Tibial nerve (tissue), 4 donors: ENCODE measurements around the gene LHFPL2. TPM values are rescaled to one million over a fixed set of nuclear protein-coding genes. Genes with fewer than 3 reads are reported as not detected.
A peak's percentile ranks its signal among the peaks of the same experiment; 100 is the strongest.
"Not testable (repeated sequence)": the region's sequence is repeated elsewhere in the genome, so short reads cannot be mapped to it uniquely, and the experiment has no call there.

ENCODE experiments used
- DNase-seq, 2 donors: peaks; one replicate each; pipeline ENCODE4 v3.0.0-alpha.2; 2019; ENCODE audit warnings: low spot score in 2 of 2
- H3K27ac ChIP-seq, 4 donors: fragments of 200-600 bp; sonication (generic) in 3 of 4; one replicate each; pipeline ENCODE4 v1.5.1; 2017 to 2019; ENCODE audit warnings: mild to moderate bottlenecking in 1 of 4
- H3K27me3 ChIP-seq, 2 donors: fragments of 200-600 bp; sonication (generic) in 1 of 2; one replicate each; pipeline versions ENCODE4 v1.5.1 to v1.6.0; 2017 to 2019
- H3K36me3 ChIP-seq, 3 donors: fragments of 200-600 bp; sonication (generic); one replicate each; pipeline ENCODE4 v1.5.1; 2018 to 2019
- H3K4me1 ChIP-seq, 4 donors: fragments of 200-600 bp; sonication (generic) in 3 of 4; one replicate each; pipeline ENCODE4 v1.5.1; 2017 to 2019
- H3K4me3 ChIP-seq, 4 donors: fragments of 200-600 bp; sonication (generic) in 3 of 4; one replicate each; pipeline ENCODE4 v1.5.1; 2017 to 2019; ENCODE audit warnings: mild to moderate bottlenecking in 1 of 4, moderate library complexity in 1 of 4
- H3K9me3 ChIP-seq, 4 donors: fragments of 200-600 bp; sonication (generic) in 3 of 4; one replicate each; pipeline ENCODE4 v1.5.1; 2017 to 2019
- CTCF ChIP-seq, 5 experiments: fragments of 200-600 bp in 3 of 5; fragments of 450-650 bp in 2 of 5; sonication (generic) in 3 of 5; IDR thresholded peaks; one replicate each; pipeline ENCODE4 v1.5.1; 2016 to 2019; ENCODE audit warnings: antibody characterized with exemption in 5 of 5, mild to moderate bottlenecking in 3 of 5, moderate library complexity in 2 of 5
- EP300 ChIP-seq, 2 donors: sonication (generic); formaldehyde crosslinking; IDR thresholded peaks; one replicate each; pipeline ENCODE4 v1.6.1; 2017; ENCODE audit warnings: antibody characterized with exemption in 2 of 2, mild to moderate bottlenecking in 1 of 2
- POLR2A ChIP-seq, 2 donors: fragments of 450-650 bp; IDR thresholded peaks; one replicate each; pipeline ENCODE4 v1.6.1; 2017; ENCODE audit warnings: antibody characterized with exemption in 2 of 2, mild to moderate bottlenecking in 2 of 2, moderate library complexity in 2 of 2
- WGBS, 2 donors: methylation state at CpG; one replicate each; pipeline ENCODE4 v1.1.5; 2018; 5-methylcytosine and 5-hydroxymethylcytosine counted together
- total RNA-seq, 4 donors: library from RNA; depleted of rRNA; stranded (reverse); fragments of >200 nt; gene quantifications; one replicate each; pipeline ENCODE4 v1.1.0, GENCODE V29; 2016

Gene LHFPL2
- total RNA-seq, 4 donors from 2014 or later, result 19.7 to 48.9 (median 27.4) TPM

- H3K27me3 ChIP-seq, result no peaks in the 10 kb centered on the region
- peaks cover 0 to 8% (median 0%) of the 10 kb centered on the region in 4 donors for H3K4me1 ChIP-seq
- H3K36me3 ChIP-seq, result peaks cover 0 to 9% (median 0%) of the 10 kb centered on the region in 3 donors
- no peak overlapping the region for H3K4me3 ChIP-seq
- H3K9me3 ChIP-seq, result no peaks in the 10 kb centered on the region
- TF ChIP-seq EP300 (IDR thresholded peaks at IDR 0.05) (no peak), POLR2A (IDR thresholded peaks at IDR 0.05) (no peak), CTCF (IDR thresholded peaks at IDR 0.05) (no peak)
- no peak for DNase-seq
- H3K27ac ChIP-seq, result no peak overlapping the region
Observed at GRCh38 chr5:78471896-78472295, 176.7 kb downstream of the LHFPL2 start.

DNA sequence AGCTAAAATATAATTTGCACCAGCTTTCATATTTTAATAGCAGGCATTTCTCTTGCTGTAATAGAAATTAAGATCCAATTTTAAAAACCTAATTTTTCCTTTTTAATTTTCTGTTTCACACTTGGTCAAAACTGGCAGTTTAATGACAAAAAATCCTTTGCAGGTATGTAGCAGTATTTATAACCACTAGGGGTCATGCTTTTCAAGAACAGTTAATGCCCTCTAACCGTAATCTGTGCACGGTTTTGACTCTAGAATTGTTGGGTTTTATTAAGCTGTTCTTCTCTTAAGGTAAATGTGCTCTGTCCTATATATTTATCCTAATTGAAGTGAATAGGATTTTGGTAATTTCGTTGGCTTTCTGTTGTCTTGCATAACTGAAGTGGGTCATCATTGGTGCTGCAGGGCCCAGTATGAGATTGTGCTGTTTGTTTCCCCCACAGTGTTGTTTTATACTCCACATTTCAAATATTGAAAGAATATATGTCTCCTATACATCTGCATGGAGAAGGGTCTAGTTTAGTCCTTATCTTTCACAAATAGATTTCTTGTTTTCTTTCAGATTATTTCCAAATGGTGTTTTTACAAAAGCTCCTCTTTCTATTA lies 180.7 kb downstream of the LHFPL2 start:
- Histone ChIP-seq H3K4me1 (peaks cover 0 to 8% (median 0%) of the 10 kb centered on the region in 4 donors), H3K4me3 (no peak overlapping the region), H3K27me3 (no peaks in the 10 kb centered on the region), H3K36me3 (peaks cover 0 to 22% (median 0%) of the 10 kb centered on the region in 3 donors), H3K27ac (no peak overlapping the region), H3K9me3 (no peaks in the 10 kb centered on the region)
- WGBS, 2 donors, result 10 to 22% methylated on average over 3 of the region's 3 CpGs
- no peak for TF ChIP-seq EP300 (IDR thresholded peaks at IDR 0.05)
- TF ChIP-seq CTCF (IDR thresholded peaks at IDR 0.05), result peak; percentile 67 to 75 (median 71)
- DNase-seq, result no peak

- WGBS, 2 donors, result 96 to 99% methylated on average over 1 of the region's 1 CpG
- H3K9me3 ChIP-seq, result no peaks in the 10 kb centered on the region
- H3K27me3 ChIP-seq, result no peaks in the 10 kb centered on the region
- H3K4me1 ChIP-seq, result peaks cover 0 to 8% (median 0%) of the 10 kb centered on the region in 4 donors
- no peak for DNase-seq
- no peak for TF ChIP-seq POLR2A (IDR thresholded peaks at IDR 0.05)
- no peak for TF ChIP-seq EP300 (IDR thresholded peaks at IDR 0.05)
- TF ChIP-seq CTCF (IDR thresholded peaks at IDR 0.05), result no peak
- no peak overlapping the region for H3K4me3 ChIP-seq
- peaks cover 0 to 25% (median 0%) of the 10 kb centered on the region in 3 donors for H3K36me3 ChIP-seq
- H3K27ac ChIP-seq, result no peak overlapping the region
Observed at GRCh38 chr5:78467140-78467539, 181.4 kb downstream of the LHFPL2 start.

- H3K27me3 ChIP-seq, result no peaks in the 10 kb centered on the region
- WGBS, 2 donors, result 91 to 95% methylated on average over 2 of the region's 2 CpGs
- TF ChIP-seq POLR2A (IDR thresholded peaks at IDR 0.05) (no peak), EP300 (IDR thresholded peaks at IDR 0.05) (no peak), CTCF (IDR thresholded peaks at IDR 0.05) (no peak)
- H3K27ac ChIP-seq, result no peak overlapping the region
- peaks cover 0 to 2% (median 0%) of the 10 kb centered on the region in 4 donors for H3K4me1 ChIP-seq
- H3K9me3 ChIP-seq, result no peaks in the 10 kb centered on the region
- H3K4me3 ChIP-seq, result no peak overlapping the region
- DNase-seq, result no peak
- H3K36me3 ChIP-seq, result peaks cover 0 to 27% (median 0%) of the 10 kb centered on the region in 3 donors
Observed at GRCh38 chr5:78458843-78459242, 189.7 kb downstream of the LHFPL2 start.

- not testable (repeated sequence) for H3K9me3 ChIP-seq, H3K4me1 ChIP-seq, DNase-seq, H3K27me3 ChIP-seq, H3K4me3 ChIP-seq, H3K27ac ChIP-seq
- 77 to 88% methylated on average over 13 to 14 of the region's 14 CpGs for WGBS, 2 donors
- H3K36me3 ChIP-seq, result peaks cover 0 to 22% (median 0%) of the 10 kb centered on the region in 3 donors
Observed at GRCh38 chr5:78457507-78457906, 191.1 kb downstream of the LHFPL2 start.

- DNase-seq, result no peak
- Histone ChIP-seq H3K27ac (no peak overlapping the region), H3K4me3 (no peak overlapping the region), H3K36me3 (peaks cover 0 to 24% (median 0%) of the 10 kb centered on the region in 3 donors), H3K4me1 (no peaks in the 10 kb centered on the region), H3K27me3 (no peaks in the 10 kb centered on the region), H3K9me3 (no peaks in the 10 kb centered on the region)
- TF ChIP-seq CTCF (IDR thresholded peaks at IDR 0.05), result no peak
- no peak for TF ChIP-seq EP300 (IDR thresholded peaks at IDR 0.05)
- no peak for TF ChIP-seq POLR2A (IDR thresholded peaks at IDR 0.05)
Observed at GRCh38 chr5:78449103-78449502, 199.5 kb downstream of the LHFPL2 start.
